GM18507 (cell line): ENCODE data around the gene ATP9B.
A peak's percentile ranks its signal among the peaks of the same experiment; 100 is the strongest.

Experiments
- DNase-seq: peaks from one replicate; pipeline ENCODE4 v3.0.0; 2011; ENCODE audit warnings: low read depth; ENCODE audit not compliant: insufficient read length; ENCODE audit errors: extremely low spot score
- FAIRE-seq: peaks from 2 replicates; lab custom pipeline; 2011; peaks lifted over from hg19 to GRCh38; lab: Jason Lieb, UNC

ATP9B gene

DNA sequence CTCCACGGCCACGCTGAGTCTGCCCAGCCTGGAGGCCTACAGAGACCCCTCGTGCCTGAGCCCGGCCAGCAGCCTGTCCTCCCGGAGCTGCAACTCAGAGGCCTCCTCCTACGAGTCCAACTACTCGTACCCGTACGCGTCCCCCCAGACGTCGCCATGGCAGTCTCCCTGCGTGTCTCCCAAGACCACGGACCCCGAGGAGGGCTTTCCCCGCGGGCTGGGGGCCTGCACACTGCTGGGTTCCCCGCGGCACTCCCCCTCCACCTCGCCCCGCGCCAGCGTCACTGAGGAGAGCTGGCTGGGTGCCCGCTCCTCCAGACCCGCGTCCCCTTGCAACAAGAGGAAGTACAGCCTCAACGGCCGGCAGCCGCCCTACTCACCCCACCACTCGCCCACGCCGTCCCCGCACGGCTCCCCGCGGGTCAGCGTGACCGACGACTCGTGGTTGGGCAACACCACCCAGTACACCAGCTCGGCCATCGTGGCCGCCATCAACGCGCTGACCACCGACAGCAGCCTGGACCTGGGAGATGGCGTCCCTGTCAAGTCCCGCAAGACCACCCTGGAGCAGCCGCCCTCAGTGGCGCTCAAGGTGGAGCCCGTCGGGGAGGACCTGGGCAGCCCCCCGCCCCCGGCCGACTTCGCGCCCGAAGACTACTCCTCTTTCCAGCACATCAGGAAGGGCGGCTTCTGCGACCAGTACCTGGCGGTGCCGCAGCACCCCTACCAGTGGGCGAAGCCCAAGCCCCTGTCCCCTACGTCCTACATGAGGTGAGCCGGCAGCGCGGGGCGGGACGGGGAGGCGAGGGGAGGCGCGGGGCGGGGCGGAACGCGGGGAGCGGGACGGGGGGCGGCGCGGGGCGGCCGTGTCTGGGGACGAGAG is 341.8 kb downstream of the ATP9B start:
- FAIRE-seq: no peak

DNA sequence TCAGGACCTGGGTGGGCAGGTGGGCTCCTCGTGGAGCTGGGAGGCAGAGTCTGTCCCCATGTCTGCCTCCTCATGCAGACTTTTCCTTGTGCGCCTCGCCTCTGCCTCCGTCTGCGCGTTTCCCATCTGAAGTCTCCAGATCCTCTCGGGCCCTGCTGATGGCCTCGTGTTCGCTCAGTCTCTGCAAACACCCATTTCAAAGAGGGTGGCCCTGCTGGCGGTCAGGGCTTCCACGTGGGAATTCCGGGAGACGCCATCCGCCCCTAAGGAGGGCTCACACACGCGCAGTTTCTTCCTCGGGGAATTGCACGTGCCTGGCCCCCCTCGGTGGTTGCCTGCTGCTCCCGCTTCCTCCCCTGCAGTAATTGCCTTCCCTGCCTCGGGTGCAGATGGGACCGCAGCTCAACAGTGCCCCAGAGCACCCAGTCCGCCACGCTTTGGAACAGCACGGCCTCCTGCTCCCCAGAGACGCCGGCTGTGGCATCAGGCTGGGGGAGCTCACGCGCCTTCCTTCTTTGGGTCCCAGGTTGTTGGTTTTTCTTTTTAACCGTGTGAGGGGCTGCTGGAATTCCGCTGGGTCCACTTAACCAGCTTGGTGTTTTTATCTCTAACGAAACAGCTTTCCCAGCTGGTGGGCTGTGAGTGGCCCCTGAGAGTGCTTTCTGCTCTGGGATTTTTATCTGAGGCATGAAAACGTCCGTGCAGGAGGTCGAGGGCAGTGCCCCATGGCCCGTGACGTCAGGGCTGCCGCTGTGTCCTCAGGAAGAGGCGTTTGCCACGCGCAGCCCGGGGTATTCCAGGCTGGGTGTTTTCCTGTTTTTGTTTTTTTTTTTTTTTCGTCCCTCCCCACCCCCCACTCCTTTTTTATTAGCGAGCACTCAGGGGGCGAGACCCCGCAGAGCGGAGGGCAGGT is 342.7 kb downstream of the ATP9B start:
- FAIRE-seq (no peak), DNase-seq (no peak)

More for the DNA sequence above, 341.8 kb downstream of the ATP9B start:
- no peak for DNase-seq

DNA sequence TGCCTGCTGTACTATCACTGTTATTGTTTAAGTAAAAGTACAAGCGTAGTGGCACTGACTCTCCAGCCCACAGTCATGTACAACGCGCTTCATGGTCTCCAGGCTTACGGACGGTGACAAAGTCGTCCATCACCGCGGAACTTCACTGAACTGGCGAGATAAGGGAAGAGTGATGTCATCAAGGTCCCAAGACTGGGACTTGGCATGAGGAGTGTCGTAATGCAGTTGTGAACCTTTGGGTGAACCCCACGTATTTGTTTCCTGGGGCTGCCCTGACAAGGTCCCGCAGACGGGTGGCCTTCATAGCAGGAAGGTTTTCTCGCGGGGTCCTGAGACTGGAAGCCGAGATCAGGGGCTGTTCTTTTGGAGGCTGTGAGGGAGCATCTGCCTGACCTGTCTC is 343.8 kb downstream of the ATP9B start:
- FAIRE-seq: no peak

DNA sequence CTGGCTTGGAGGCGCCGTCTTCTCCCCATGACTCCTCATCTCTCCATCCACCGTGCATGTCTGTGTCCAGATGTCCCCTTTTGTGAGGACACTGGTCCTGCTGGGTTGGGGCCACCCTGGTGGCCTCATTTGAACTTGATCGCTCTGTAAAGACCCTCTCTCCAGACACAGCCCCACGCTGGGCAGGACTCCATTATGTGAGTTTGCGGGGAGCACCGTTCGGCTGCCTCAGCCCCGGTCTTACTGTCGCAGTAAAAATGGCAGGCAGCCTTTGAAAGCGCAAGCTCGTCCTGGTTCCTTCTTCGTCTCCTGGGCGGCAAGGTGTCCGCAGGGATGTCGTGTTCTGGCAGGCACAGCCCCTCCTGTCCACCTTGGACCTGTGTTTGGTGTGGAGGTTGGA is 344.2 kb downstream of the ATP9B start:
- no peak for DNase-seq
- FAIRE-seq: no peak

More for the DNA sequence above, 343.8 kb downstream of the ATP9B start:
- no peak for DNase-seq

GRCh38 chr18:79413901-79414300 is 344.7 kb downstream of the ATP9B start:
- FAIRE-seq: no peak
- DNase-seq: no peak

- DNase-seq (no peak), FAIRE-seq (no peak)
These were observed 347.0 kb downstream of the ATP9B start for GRCh38 chr18:79416022-79416676.

- no peak for DNase-seq
- no peak for FAIRE-seq
These were observed 347.5 kb downstream of the ATP9B start for GRCh38 chr18:79416677-79417052.

DNA sequence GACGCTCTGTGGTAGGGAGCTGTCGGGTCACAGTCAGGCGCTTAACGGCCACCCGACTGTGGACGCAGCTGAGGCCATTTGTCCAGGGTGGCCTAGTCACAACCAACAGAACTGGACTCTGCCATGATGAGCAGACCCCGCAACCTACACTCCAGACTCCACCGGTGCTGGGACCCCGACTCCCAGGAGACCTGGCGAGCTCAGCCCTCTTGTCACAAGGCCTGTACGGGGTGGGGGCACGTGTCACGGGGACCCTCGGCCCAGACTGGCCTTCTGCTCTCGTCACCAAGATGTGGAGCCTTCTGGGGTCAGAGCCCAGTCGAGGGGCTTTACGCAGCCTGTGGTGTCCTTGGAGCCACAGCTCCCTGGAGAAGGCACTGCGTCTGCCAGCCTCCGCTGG is 349.0 kb downstream of the ATP9B start:
- FAIRE-seq: no peak
- DNase-seq: no peak

- FAIRE-seq: no peak
- no peak for DNase-seq
These were observed 349.4 kb downstream of the ATP9B start for GRCh38 chr18:79418642-79419041.

- no peak for FAIRE-seq
These were observed 351.0 kb downstream of the ATP9B start for GRCh38 chr18:79420033-79420745.

GRCh38 chr18:79421275-79421857 is 352.2 kb downstream of the ATP9B start:
- no peak for DNase-seq
- FAIRE-seq: no peak

More at GRCh38 chr18:79420033-79420745, 351.0 kb downstream of the ATP9B start:
- no peak for DNase-seq

DNA sequence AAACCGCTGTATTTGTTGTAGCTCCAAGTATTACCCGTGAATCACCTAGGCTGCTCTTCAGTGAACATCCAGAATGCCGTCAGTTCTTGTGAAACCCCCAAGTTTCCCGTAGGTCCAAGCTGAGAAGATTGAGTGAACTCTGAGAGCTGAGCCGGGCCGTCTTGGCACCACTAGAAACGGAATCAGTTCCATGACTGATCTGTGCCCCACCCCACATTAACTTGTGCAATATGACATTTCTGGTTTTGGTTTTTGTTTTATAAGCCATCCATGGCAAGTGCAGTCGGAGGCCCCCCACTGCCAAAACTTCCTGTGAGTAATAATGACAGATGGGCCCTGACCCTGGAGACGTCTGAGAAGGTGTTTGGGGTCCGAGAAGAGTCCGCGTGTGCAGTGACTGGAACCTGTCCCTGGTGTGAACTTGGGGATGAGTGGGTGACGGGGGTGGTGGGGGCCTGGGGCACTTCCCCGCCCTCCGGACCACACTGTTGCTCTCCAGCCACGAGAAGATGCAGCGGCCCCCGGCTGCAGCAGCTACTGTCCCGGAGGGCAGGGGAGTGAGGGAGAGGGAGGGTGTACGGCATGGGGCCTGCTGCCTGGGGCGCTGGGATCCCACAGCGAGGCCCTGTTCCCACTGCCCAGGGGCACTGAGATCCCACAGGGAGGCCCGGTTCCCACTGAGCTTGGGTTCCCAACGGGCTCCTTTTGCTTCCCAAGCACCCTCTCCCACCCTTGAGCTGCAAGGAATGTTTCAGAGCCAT is 353.0 kb downstream of the ATP9B start:
- FAIRE-seq: peak; percentile 85
- peak; percentile 49 for DNase-seq

- DNase-seq (no peak), FAIRE-seq (no peak)
These were observed 353.6 kb downstream of the ATP9B start for GRCh38 chr18:79422783-79423165.

- DNase-seq (no peak), FAIRE-seq (no peak)
These were observed 354.2 kb downstream of the ATP9B start for GRCh38 chr18:79423211-79424007.

DNA sequence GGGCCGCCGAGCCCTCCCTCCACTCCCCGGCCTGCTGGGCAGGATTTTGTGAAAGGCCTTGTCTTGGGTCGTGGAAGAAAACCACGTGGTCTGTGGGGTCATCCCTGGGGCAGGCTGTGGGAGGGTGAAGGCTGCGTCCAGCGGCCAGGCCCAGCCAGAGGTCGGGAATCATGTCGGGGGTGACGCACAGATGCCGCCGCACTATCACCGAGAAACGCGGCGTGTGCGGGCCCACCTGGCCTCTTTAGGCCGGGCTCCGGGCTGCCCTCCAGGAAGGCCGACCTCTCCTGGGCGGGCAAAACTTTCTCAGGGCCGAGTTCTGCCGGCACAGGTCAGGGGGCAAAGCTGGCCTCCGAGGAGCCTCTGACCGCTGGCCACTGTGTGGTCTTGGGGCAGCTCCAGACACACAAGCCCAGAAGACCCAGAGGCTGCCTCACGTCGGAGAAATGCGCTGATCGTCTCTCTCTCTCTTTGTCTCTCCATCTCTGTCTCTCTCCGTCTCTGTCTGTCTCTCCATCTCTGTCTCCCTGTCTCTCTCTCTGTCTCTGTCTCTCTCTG is 354.9 kb downstream of the ATP9B start:
- no peak for DNase-seq
- FAIRE-seq: no peak

- FAIRE-seq (no peak), DNase-seq (no peak)
These were observed 355.8 kb downstream of the ATP9B start for GRCh38 chr18:79424880-79425568.

GRCh38 chr18:79425569-79425886 is 356.3 kb downstream of the ATP9B start:
- DNase-seq (no peak), FAIRE-seq (no peak)
